Measurements from ENCODE around the gene NUP155.
"Not testable (repeated sequence)": the region's sequence is repeated elsewhere in the genome, so short reads cannot be mapped to it uniquely, and the experiment has no call there.

Gene NUP155

GRCh38 chr5:37275511-37275910 lies 95.4 kb downstream of the NUP155 start:
- DNase-seq, result no peak

- no peak for DNase-seq
Measured at GRCh38 chr5:37272511-37272910, 98.4 kb downstream of the NUP155 start.

- not testable (repeated sequence) for DNase-seq
Measured at GRCh38 chr5:37268100-37268499, 102.8 kb downstream of the NUP155 start.

GRCh38 chr5:37255774-37256358 lies 115.0 kb downstream of the NUP155 start:
- DNase-seq, result no peak

- no peak for DNase-seq
Measured at GRCh38 chr5:37254581-37254980, 116.3 kb downstream of the NUP155 start.

GRCh38 chr5:37251665-37252064 lies 119.2 kb downstream of the NUP155 start:
- peak; percentile 42 for DNase-seq

- DNase-seq, result no peak
Measured at GRCh38 chr5:37249815-37250164, 121.1 kb downstream of the NUP155 start.

GRCh38 chr5:37248970-37249814 lies 121.7 kb downstream of the NUP155 start, which contains the start of gene CPLANE1:
Gene CPLANE1, minus strand, starts transcription at chr5:37249376. Its CDS starts 1,678 bp downstream, at chr5:37247698.
- DNase-seq, result peak; percentile 91

GRCh38 chr5:37248421-37248969 lies 122.4 kb downstream of the NUP155 start:
- peak; percentile 32 for DNase-seq

GRCh38 chr5:37247496-37247895 lies 123.4 kb downstream of the NUP155 start:
- DNase-seq, result no peak

- no peak for DNase-seq
Measured at GRCh38 chr5:37247036-37247435, 123.9 kb downstream of the NUP155 start.

Data from hematopoietic multipotent progenitor cell treated with erythropoietin and hydrocortisone succinate and interleukin-3 and kit ligand, for 4 days (in vitro differentiated cells).